Upper lobe of left lung (tissue), 6 donors: ENCODE data around the gene WNT1. TPM values are rescaled to one million over a fixed set of nuclear protein-coding genes. Genes with fewer than 3 reads are reported as not detected.

Experiments
- ATAC-seq, 2 donors: fragments of 200-7000 bp; cut with Tn5 transposase; one replicate each; pipeline ENCODE4 v1.9.1; 2022; ENCODE audit warnings: mild to moderate bottlenecking in 2 of 2, moderate library complexity in 2 of 2; ENCODE audit not compliant: low FRiP score in 2 of 2
- DNase-seq, 2 donors: peaks; one replicate each; pipeline ENCODE4 v3.0.0-alpha.2; 2019 to 2020
- H3K27ac ChIP-seq, 4 donors: fragments of 200-600 bp; sonication (generic); one replicate each; pipeline ENCODE4 v1.5.1; 2016 to 2019
- H3K27me3 ChIP-seq, 4 donors: fragments of 200-600 bp; sonication (generic); one replicate each; pipeline ENCODE4 v1.5.1; 2017 to 2019
- H3K36me3 ChIP-seq, 4 donors: fragments of 200-600 bp; sonication (generic); one replicate each; pipeline ENCODE4 v1.5.1; 2016 to 2019
- H3K4me1 ChIP-seq, 4 donors: fragments of 200-600 bp; sonication (generic); one replicate each; pipeline ENCODE4 v1.5.1; 2018 to 2019
- H3K4me3 ChIP-seq, 4 donors: fragments of 200-600 bp; sonication (generic); one replicate each; pipeline ENCODE4 v1.5.1; 2017 to 2019; ENCODE audit warnings: mild to moderate bottlenecking in 2 of 4, moderate library complexity in 1 of 4
- H3K9me3 ChIP-seq, 4 donors: fragments of 200-600 bp; sonication (generic); one replicate each; pipeline ENCODE4 v1.5.1; 2018 to 2019
- EP300 ChIP-seq, 4 donors: sonication (generic); formaldehyde crosslinking; IDR thresholded peaks; one replicate each; pipeline ENCODE4 v1.5.1; 2017; ENCODE audit warnings: antibody characterized with exemption in 4 of 4, control low read depth in 2 of 4
- POLR2A ChIP-seq, 4 donors: fragments of 450-650 bp; IDR thresholded peaks; one replicate each; pipeline ENCODE4 v1.5.1; 2016 to 2017; ENCODE audit warnings: antibody characterized with exemption in 4 of 4, mild to moderate bottlenecking in 2 of 4
- POLR2AphosphoS5 ChIP-seq, 2 donors: sonication (generic); formaldehyde crosslinking; IDR thresholded peaks; one replicate each; pipeline ENCODE4 v1.5.1; 2017; ENCODE audit warnings: antibody characterized with exemption in 2 of 2
- WGBS, 2 donors: methylation state at CpG; one replicate each; pipeline ENCODE4 v1.1.5; 2017 to 2018; 5-methylcytosine and 5-hydroxymethylcytosine counted together
- total RNA-seq, 6 donors: library from RNA; depleted of rRNA in 4 of 6; stranded (reverse); fragments of >200 nt in 4 of 6; gene quantifications; one replicate each; pipeline versions ENCODE4 v1.1.0 to v1.2.1, GENCODE V29; 2016 to 2021
- TF ChIP-seq, protein P1 (sequence below), 6 experiments: fragments of 450-650 bp in 4 of 6; fragments of 200-600 bp in 2 of 6; sonication (generic) in 2 of 6; IDR thresholded peaks; one replicate each; pipeline ENCODE4 v1.5.1; 2016 to 2019; ENCODE audit warnings: antibody characterized with exemption in 6 of 6
- donor health status: DM: no; HTN: no; CAD: no; lungs with moderate emphysema.
- donor health status: DM: no; HTN: yes; CAD: no; lungs with severe emphysema.

Gene WNT1
- total RNA-seq, 6 donors from 2014 or later, result 0.34 TPM; not detected in 5

DNA sequence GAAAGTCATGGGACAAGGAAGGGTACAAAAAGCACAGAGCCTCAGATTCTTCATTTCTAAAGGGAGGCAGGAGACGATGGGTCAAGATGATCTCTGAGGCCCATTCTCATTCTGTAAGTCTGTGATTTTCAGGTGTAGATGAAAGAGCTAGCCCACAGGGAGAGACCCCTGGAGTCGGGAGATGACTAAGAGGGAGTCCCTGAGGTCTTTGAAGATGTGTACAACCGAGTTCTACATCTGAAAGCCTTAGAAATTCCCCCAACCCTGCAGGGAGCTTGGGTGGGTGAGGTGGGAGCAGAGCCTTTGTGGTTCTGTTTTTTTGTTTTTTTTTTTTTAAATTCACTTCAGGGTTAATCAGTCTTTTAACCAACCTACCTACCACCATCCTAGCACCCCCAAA is 9.7 kb upstream of the WNT1 start:
- no peak for TF ChIP-seq POLR2A (IDR thresholded peaks at IDR 0.05)
- TF ChIP-seq, protein P1, sequence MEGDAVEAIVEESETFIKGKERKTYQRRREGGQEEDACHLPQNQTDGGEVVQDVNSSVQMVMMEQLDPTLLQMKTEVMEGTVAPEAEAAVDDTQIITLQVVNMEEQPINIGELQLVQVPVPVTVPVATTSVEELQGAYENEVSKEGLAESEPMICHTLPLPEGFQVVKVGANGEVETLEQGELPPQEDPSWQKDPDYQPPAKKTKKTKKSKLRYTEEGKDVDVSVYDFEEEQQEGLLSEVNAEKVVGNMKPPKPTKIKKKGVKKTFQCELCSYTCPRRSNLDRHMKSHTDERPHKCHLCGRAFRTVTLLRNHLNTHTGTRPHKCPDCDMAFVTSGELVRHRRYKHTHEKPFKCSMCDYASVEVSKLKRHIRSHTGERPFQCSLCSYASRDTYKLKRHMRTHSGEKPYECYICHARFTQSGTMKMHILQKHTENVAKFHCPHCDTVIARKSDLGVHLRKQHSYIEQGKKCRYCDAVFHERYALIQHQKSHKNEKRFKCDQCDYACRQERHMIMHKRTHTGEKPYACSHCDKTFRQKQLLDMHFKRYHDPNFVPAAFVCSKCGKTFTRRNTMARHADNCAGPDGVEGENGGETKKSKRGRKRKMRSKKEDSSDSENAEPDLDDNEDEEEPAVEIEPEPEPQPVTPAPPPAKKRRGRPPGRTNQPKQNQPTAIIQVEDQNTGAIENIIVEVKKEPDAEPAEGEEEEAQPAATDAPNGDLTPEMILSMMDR (IDR thresholded peaks at IDR 0.05), result no peak
- TF ChIP-seq EP300 (IDR thresholded peaks at IDR 0.05), result no peak
- TF ChIP-seq POLR2AphosphoS5 (IDR thresholded peaks at IDR 0.05), result no peak
- no peak for ATAC-seq
- 87 to 90% methylated on average over 3 of the region's 3 CpGs for WGBS, 2 donors

DNA sequence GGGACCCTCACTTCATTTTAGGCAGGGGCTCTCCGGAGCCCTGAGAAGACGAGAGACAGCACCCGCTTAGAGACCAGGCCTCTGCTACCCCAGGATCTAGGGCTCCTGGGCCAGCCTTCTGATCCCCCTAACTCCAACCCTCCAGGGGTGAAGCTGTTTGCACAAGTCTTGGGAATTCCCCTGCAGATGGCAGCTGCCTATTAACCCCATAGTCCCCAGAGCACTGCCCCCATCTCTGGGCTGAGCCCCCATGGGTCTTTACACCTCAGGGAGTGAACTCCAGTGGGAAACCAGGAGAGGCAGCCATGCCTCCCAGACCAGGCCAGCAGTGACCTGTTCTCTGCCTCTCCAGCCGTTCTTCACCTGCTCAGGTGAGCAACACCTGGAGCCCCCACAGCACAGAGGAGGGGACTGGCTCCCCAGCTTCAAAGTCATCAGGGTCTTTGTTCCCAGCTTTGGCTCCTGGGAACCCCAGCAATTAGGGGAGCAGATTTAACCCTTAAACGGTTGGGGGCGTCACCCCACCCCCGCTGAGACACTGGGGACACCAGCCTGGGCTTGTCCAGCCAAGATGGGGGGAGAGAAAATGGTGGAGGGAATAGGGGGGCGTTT is 8.9 kb upstream of the WNT1 start:
- no peaks in the 10 kb centered on the region for H3K36me3 ChIP-seq
- H3K4me1 ChIP-seq, result peaks cover 27 to 51% (median 35%) of the 10 kb centered on the region in 4 donors
- peaks cover 0 to 48% (median 24%) of the 10 kb centered on the region in 4 donors for H3K27me3 ChIP-seq
- ATAC-seq, result no peak
- WGBS, 2 donors, result 59 to 65% methylated on average over 7 to 8 of the region's 8 CpGs
- H3K27ac ChIP-seq, result no peak overlapping the region
- DNase-seq, result no peak
- TF ChIP-seq, protein P1 (IDR thresholded peaks at IDR 0.05), result no peak
- TF ChIP-seq POLR2A (IDR thresholded peaks at IDR 0.05) (no peak), POLR2AphosphoS5 (IDR thresholded peaks at IDR 0.05) (no peak), EP300 (IDR thresholded peaks at IDR 0.05) (no peak)
- H3K4me3 ChIP-seq, result no peak overlapping the region
- H3K9me3 ChIP-seq, result no peaks in the 10 kb centered on the region

More for the DNA sequence above, 9.7 kb upstream of the WNT1 start:
- Histone ChIP-seq H3K4me3 (no peak overlapping the region), H3K36me3 (no peaks in the 10 kb centered on the region), H3K9me3 (no peaks in the 10 kb centered on the region), H3K4me1 (peaks cover 25 to 43% (median 30%) of the 10 kb centered on the region in 4 donors), H3K27ac (no peak overlapping the region), H3K27me3 (peaks cover 0 to 40% (median 20%) of the 10 kb centered on the region in 4 donors)
- no peak for DNase-seq

DNA sequence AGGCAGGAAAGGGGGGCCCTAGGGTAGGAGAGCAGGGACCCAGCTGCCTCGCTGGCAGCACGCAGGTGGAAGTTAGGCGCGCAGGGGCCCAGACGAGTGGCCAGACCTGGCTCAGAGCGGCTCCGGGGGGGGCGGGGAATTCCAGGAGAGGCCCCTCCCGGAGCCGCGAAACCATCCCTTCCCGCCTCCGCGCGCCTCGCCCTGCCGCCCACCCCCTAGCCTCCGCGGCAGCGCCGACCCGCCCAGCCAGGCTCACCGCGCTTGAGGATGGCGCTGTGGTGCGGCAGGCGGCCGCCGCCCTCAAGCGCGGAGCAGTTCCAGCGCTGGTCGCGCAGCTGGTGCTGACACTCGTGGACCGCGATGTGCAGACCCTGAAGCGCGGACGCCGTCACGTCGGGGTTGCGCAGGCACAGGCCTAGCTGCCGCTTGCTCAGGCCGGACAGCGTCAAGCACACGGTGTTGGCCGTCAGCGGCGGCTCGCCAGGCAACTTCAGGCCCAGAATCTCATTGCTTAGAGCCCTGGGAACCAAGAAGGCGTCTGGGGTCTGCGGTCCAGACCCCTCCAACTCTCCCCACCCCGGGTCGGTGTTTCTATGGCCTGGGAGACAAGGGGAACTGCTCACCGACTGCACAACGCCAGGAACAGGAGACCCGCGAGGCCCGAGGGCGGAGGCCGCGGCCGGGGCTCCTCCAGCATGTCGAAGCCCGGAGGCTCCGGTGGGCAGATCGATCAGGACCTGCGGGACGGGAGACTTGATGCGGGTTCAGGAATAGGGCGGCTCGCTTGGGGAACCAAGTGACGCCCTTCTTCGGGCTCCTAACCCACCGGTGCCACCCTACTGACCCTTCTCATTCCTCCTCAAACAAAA is 8.1 kb upstream of the WNT1 start:
- no peak for TF ChIP-seq POLR2AphosphoS5 (IDR thresholded peaks at IDR 0.05)
- TF ChIP-seq, protein P1 (IDR thresholded peaks at IDR 0.05), result no peak
- 22 to 23% methylated on average over 24 to 38 of the region's 77 CpGs for WGBS, 2 donors
- no peaks in the 10 kb centered on the region for H3K36me3 ChIP-seq
- no peak overlapping the region for H3K27ac ChIP-seq
- ATAC-seq, result peak in 1 of 2 donors; percentile 43
- H3K9me3 ChIP-seq, result no peaks in the 10 kb centered on the region
- H3K4me1 ChIP-seq, result peaks cover 27 to 52% (median 35%) of the 10 kb centered on the region in 4 donors
- H3K27me3 ChIP-seq, result peaks cover 0 to 50% (median 24%) of the 10 kb centered on the region in 4 donors
- H3K4me3 ChIP-seq, result peak overlapping the region in 3 of 4 donors; percentile 4 to 22 (median 17)
- peak in 1 of 2 donors; percentile 88 for DNase-seq

DNA sequence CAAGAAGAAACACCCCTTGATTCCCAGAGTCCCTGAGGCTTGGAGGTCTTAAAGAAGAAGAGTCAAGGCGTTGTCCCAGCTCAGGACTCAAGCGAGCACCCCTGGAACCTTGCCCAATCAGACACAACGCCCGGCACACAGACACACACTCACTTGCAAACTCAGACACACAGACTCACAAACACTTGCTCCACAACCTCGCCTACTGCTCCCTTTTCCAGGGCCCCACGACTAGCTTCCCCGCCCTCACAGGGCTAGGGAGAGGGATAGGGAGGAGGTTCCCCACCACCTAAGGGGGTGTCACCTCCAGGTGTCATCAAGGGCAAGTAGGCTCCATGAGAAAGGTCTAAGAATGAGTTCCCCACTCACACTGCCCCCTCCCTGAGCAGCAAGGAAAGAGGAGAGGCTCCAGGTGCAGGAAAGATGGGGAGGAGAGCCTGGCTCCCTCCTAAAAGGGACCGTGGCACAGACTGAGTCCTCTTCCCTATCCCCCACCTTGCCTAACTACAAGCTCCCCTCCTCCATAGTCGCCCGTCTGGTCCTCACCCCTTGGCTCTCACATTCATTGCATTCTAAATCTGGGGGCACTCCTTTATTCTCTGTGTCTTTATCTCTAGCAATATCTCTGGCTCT is 7.3 kb upstream of the WNT1 start:
- peak overlapping the region in 2 of 4 donors; percentile 36 to 42 for H3K4me3 ChIP-seq
- no peak for ATAC-seq
- peaks cover 0 to 50% (median 24%) of the 10 kb centered on the region in 4 donors for H3K27me3 ChIP-seq
- no peak overlapping the region for H3K27ac ChIP-seq
- H3K9me3 ChIP-seq, result no peaks in the 10 kb centered on the region
- DNase-seq, result no peak
- H3K36me3 ChIP-seq, result no peaks in the 10 kb centered on the region
- no peak for TF ChIP-seq EP300 (IDR thresholded peaks at IDR 0.05)
- TF ChIP-seq, protein P1 (IDR thresholded peaks at IDR 0.05), result no peak
- H3K4me1 ChIP-seq, result peaks cover 27 to 52% (median 35%) of the 10 kb centered on the region in 4 donors
- 31 to 33% methylated on average over 10 of the region's 10 CpGs for WGBS, 2 donors
